A673 (cell line): Measurements from ENCODE around the gene FSTL1.

ENCODE experiments used
- EZH2 ChIP-seq: fragments of 200-600 bp; sonication (generic); IDR thresholded peaks from 2 replicates; pipeline ENCODE4 v1.6.1; 2017; ENCODE audit warnings: borderline replicate concordance, low read depth, mild to moderate bottlenecking, mixed read lengths, antibody characterized with exemption, low read length; ENCODE audit not compliant: poor library complexity, severe bottlenecking
- TF ChIP-seq, protein P1 (sequence below): fragments of 300-800, 200-600 bp; sonication (generic); conservative IDR thresholded peaks from 2 replicates; pipeline ENCODE4 v1.5.1; 2017; ENCODE audit warnings: low read depth, mild to moderate bottlenecking, antibody characterized with exemption, low read length, moderate library complexity, mixed read lengths

DNA sequence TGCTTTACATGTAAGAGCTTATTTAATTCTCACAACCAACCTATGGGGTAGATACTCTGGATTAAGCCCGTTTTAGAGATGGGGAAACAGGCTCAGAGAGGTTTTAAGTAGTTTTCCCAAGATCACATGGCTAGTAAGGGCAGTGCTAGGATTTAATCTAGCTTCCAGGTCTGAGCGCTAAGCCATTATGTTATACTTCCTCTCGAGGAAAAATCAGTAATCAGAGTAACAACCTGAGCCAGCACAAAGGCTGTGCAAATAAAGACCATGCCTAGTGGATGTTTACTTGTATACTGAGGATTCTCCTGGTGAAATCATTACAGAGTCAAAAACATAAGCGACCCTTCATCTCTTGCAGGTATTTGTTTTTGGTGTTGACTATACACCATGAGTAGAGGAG lies 9.0 kb downstream of the FSTL1 start:
- TF ChIP-seq EZH2, result no peak
- TF ChIP-seq, protein P1, sequence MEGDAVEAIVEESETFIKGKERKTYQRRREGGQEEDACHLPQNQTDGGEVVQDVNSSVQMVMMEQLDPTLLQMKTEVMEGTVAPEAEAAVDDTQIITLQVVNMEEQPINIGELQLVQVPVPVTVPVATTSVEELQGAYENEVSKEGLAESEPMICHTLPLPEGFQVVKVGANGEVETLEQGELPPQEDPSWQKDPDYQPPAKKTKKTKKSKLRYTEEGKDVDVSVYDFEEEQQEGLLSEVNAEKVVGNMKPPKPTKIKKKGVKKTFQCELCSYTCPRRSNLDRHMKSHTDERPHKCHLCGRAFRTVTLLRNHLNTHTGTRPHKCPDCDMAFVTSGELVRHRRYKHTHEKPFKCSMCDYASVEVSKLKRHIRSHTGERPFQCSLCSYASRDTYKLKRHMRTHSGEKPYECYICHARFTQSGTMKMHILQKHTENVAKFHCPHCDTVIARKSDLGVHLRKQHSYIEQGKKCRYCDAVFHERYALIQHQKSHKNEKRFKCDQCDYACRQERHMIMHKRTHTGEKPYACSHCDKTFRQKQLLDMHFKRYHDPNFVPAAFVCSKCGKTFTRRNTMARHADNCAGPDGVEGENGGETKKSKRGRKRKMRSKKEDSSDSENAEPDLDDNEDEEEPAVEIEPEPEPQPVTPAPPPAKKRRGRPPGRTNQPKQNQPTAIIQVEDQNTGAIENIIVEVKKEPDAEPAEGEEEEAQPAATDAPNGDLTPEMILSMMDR, result no peak
